NCI-H446 treated with DMSO at 0.1 percent for 48 hours (cell line): ENCODE results near the gene CYP46A1.
"Not testable (repeated sequence)": the region's sequence is repeated elsewhere in the genome, so short reads cannot be mapped to it uniquely, and the experiment has no call there.

ENCODE experiments used
- DNase-seq: peaks from one replicate; lab custom pipeline; 2025; lab: John Stamatoyannopoulos, UW

Gene CYP46A1

DNA sequence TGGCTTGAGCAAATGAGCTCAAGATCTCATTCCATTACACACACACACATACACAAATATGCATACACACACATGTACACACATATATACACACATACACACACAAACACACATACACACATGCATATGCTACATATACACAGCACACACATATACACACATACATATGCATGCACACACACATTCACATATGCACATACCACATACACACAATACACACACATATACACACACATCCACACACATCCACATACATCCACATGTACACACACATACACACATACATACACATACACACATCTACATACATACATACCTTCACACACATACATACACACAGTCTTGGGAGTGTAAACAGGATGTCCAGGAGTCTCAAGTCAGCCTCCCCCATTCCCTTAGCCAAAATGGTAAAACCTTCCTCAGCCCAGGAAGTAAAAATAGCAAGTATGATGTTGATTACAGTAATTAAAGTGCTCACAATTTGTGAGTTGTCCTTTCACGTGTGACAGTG, 26.4 kb upstream of the CYP46A1 start:
- no peak for DNase-seq

DNA sequence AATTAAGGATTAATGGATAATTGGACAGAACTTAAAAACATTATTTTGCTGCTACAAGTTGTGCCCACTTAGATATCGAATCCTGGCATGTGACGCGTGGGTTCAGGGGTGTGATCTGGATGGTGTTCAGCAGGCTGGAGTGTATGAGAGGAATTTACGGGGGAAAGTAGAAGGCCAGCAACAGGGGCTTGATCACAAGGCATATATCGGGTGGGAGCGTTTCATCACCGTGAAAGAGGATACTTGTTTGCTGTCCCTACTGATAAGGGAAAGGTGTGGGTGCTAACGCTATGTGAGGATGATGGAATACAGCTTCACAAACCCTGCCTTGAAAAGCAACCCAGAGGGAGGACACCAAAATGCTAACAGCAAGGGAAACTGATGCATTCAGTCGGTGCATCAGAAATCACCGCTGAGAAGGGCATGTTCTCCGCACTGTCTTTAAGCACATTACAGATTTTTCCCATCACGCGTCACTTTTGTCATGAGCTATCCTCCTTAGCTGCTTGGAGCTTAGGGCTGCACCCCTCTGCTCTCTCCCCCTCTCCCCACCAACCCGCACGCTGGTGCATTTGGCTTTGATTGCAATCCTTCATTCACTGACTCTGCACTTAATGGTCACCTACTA, 25.8 kb upstream of the CYP46A1 start:
- DNase-seq: no peak

DNA sequence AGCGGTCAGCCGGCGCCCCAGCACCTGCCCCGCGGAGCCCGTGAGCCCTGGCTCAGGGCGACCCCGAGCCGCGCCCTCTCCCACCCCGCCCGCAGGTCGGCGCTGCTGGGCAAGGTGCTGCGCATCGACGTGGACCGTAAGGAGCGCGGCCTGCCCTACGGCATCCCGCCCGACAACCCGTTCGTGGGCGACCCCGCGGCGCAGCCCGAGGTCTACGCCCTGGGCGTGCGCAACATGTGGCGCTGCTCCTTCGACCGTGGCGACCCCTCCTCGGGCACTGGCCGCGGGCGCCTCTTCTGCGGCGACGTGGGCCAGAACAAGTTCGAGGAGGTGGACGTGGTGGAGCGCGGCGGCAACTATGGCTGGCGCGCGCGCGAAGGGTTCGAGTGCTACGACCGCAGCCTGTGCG, 24.8 kb upstream of the CYP46A1 start:
- no peak for DNase-seq

DNA sequence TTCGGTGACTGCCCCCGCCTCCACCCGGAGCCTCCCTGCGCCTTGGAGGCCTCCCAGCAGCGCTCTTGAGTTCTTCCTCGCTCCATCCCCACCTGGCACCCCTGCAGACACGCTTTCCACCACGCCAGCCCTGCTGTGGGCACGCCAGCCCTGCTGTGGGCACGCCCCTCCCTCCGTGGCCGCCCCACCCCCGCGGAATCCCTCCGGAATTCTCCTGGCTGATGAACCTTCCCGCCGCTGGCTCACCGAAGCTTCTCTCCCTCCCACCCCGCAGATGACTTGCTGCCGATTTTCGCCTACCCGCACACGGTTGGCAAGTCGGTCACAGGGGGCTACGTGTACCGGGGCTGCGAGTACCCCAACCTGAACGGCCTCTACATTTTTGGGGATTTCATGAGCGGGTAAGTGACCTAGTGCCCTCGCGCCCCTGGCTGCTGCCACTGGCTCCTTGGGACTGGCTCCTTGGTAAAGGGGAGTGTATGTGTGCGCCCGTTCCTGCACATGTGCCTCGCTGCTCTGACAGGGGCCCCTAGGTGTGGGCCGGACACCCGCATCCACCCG, 24.0 kb upstream of the CYP46A1 start:
- no peak for DNase-seq

DNA sequence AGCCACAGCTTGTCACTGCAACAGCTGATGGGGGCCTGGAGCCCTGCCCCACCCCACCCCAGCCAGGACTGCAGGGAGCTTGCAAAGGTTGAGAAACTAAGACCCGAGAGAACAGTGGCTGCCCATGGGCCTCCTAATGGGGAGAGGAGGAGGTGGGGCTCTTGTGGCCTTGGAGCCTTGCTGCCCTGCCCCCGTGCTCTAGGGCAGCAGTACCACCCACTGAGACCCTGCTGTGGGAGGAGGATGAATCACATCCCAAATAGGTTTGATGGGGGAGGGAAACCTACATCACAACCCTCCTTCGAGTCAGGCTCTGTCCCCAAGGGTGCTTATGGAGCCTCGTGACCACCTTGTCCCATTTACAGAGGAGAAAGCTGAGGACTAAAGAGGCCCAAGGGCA, 23.3 kb upstream of the CYP46A1 start:
- no peak for DNase-seq

DNA sequence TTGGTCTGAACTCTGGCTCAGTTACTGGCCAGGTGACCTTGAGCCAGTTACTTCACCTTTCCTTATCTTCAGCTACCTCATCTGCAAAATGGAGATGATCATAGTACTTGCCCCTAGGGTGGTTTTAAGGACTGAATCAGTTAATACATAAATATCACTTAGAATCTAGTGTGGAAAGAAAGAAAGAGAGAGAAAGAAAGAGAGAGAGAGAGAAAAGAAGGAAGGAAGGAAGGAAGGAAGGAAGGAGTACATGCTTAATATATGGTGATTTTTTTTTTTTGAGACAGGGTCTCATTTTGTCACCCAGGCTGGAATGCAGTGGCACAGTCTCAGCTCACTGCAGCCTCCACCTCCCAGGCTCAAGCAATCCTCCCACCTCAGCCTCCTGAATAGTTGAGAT, 22.9 kb upstream of the CYP46A1 start:
- DNase-seq: not testable (repeated sequence)

DNA sequence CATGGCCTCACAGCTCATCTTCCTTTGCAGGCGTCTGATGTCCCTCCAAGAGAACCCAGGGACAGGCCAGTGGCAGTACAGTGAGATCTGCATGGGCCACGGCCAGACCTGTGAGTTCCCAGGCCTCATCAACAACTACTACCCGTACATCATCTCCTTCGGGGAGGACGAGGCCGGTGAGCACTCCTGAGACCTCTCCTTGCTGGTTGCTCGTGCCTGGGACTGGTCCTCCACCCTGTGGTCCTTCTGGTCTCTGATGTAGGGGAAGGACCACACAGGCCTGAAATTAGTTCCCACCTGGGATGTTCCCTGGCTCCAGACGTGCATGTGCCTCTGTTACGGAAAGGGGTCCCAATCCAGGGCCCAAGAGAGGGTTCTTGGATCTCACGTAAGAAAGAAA, 21.3 kb upstream of the CYP46A1 start:
- DNase-seq: no peak

DNA sequence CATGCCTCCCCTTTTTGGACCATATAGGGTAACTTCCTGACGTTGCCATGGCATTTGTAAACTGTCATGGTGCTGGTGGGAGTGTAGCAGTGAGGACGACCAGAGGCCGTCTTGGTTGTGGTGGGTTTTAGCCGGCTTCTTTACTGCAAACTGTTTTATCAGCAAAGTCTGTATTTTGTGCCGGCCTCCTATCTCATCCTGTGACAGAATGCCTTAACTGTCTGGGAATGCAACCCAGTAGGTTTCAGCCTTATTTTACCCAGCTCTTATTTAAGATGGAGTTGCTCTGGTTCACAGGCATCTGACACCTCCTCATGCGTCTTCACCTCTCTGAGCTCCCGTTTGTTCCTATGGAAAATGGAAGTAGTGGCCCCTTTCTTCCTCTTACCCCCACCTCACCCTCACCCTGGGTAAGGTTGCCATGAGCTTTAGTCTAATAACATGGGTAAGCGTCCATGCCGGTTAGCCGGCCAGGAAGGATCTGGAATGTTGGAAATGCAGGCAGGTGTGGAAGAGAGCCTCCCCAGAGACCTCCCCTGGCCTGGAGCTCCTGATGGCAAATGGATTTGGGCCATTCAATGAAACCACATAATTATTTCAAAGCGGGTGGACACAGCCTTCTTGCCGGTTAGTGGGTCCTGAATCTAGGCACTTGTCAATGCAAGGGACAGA, 20.6 kb upstream of the CYP46A1 start:
- no peak for DNase-seq

DNA sequence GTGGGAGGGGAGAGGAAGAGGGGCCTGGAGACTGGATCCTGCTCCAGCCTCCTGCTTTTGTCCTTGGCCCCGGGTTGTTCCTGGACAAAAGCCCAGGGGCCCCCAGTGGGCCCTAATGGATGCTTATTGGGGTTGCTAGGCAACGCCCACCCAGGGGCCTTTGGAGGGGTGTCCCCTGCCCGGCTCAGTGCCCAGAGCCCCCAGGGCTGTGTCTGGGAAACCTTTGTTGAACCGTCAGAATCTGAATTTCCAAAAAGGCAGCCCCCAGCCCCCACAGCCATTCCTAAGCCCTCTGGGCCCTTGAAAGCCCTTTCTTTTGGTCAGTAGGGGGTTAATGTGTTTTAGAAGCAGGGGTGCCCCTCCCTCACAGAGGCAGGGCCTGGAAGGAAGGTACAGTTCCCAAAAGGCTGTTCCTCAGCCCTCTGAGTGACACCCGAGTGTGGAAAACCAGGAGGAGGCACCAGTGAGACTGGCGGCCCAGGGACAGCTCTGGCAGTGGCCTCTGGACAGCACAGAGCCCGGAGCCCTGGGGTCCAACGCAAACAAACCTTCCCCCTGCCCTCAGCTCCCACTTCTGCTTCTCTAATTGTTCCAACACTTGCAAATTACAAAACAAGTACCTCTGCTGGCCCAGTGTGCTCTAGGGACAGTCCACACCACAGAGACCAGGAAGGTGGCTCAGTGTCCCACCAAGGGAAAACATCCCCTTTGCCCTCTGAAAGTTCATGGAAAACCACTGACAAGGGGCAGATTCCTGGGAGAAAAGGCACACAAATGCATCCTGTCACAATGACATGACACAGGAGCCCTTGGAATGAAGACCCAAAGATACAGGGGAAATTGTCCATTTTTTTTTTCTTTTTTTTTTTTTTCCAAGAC, 19.8 kb upstream of the CYP46A1 start:
- no peak for DNase-seq

DNA sequence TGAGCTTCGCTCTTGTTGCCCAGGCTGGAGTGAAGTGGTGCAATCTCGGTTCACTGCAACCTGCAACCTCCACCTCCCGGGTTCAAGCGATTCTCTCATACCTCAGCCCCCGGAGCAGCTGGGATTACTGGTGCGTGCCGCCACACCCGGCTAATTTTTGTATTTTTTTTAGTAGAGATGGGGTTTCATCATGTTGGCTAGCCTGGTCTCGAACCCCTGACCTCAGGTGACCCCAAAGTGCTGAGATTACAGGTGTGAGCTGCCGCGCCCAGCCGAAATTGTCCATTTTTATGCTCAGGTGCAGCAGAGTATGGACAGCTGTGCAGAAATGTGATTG, 19.2 kb upstream of the CYP46A1 start:
- no peak for DNase-seq

DNA sequence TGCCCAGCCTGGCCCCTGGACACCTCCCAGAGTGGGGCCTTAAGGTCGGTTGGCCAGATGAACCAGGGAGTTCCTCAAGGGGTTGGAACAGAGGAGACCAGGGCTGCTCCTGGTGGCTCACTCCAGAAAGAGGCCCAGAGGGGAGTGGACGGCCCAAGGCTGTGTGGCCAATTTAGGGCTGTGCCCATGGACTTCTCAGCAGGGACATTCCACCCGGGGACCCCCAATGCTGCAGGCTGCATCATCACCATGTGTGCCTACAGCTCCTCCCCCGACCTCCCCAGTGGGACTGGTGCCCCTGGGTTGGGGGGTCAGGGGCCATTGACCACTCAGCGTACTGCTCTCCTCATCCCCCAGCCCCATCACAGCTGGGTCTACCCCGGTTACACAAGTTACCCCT, 17.6 kb upstream of the CYP46A1 start:
- DNase-seq: no peak

DNA sequence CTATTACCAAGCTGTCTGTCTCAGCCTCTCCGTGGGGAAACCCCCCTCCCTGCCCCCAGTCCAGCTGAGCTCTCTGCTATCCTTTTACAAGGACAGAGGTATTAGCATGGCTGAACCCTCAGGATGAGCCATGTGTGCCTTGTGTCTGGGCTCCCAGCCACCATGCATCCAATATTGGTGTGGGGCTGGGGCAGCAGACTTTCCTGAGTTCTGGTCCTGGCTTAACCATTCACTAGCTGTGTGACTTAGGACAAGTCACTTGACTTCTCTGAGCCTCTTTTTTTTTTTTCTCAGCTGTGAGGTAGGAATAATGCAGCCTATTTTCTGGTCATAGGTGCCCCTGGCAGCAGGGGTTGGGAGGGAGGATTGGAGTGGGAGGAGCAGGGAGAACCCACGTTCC, 17.1 kb upstream of the CYP46A1 start:
- no peak for DNase-seq

DNA sequence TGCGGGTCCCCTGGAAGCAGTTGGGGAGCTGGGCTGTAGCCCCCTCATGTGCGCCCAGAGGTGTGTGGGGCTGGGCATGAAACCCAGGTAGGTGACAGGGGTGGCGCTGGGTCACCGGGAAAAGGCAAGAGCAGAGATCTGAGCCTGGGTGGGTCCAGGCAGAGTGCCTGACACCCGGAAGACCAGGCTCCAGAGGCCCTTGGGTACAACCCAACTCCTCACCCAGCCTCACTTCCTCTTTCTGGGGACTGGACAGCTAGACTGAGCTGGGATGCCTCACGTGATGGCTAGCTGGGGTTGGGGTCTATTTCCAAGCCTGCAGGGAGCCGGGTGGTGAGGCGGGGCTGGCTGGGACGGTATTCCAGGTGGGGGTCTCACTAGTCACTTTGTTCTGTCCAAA, 16.3 kb upstream of the CYP46A1 start:
- DNase-seq: no peak

DNA sequence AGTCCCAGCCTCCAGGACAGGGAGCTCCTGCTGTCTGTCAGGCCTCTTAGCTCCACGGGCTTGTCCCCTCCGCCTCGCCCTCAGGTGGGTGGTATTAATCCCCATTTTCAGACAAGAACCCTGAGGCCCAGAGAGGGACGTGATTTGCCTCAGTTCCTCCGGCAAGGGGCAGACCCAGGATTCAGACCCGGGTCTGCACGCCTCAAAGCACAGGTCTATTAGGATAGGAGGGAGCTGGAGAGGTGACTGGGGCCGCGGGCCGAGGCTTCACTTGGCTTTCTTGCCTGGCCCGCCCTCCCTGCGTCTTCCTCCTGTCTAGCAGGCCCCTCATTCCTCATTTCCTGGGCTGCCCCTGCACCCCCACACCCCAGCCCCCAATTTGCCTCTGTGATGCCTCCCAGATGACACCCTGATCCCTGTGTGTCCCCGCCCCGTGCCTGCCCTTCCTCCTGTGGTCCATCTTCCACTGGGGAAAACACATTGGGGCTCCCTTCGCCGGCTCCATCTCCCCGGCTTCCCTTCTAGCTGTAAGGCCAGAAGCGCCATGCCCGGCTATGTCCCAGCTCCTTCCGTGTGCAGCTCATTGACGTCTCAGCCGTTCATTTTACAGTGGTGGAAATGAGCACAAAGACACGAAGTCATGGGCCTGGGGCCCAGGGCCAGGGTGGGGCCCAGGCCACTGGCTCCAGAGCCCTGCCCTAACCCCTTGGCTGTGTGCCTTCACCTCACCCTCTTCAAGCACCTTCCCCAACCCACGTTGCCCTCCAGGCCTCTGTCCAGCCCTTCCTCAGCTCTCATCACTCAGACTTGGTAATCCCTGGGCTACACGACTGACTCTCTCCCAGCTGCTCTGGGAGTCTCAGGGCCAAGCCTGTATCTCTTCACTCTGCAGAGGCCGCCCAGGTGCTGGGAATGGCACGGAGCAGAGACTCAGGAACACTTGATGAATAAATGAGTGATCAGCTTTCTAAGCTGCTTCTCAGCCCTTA, 15.5 kb upstream of the CYP46A1 start:
- no peak for DNase-seq

DNA sequence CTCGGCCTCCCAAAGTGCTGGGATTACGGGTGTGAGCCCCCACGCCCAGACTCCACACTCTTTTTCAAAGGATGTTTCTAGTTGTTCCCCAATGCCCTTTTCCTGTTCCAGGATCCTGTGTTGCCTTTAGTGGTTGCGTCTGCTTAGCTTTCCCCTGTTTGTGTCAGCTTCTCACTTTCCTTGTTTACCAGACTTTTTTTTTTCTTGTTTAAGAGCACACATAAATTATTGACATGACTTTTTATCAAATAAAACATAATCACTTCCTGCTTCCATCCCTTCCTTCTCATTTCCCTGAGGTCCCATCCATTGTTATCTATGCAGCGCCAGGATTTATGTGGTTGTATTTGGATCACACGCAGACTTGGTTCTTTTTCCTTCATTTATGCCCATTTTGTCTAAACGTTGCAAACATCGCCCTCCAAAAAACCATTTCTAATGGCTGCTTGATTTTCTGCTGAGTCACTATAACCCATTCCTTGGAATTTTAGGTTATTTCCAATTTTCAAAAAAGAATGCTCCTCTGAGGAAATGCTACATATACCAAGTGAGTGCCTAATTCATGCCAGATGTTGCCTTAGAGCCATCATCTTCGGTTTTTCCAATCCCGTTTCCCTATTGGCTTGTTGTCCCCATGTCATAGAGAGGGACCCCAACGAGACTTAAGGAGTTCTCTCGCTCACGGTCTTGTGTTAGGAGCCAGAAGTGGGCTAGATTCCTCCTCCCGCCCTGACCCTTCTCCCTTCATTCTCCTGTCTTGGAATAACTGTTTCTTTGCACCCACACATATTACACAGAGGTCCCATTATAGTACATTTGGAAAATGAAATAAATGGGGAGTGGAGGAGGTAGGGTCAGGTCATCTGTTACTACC, 13.5 kb upstream of the CYP46A1 start:
- DNase-seq: no peak

DNA sequence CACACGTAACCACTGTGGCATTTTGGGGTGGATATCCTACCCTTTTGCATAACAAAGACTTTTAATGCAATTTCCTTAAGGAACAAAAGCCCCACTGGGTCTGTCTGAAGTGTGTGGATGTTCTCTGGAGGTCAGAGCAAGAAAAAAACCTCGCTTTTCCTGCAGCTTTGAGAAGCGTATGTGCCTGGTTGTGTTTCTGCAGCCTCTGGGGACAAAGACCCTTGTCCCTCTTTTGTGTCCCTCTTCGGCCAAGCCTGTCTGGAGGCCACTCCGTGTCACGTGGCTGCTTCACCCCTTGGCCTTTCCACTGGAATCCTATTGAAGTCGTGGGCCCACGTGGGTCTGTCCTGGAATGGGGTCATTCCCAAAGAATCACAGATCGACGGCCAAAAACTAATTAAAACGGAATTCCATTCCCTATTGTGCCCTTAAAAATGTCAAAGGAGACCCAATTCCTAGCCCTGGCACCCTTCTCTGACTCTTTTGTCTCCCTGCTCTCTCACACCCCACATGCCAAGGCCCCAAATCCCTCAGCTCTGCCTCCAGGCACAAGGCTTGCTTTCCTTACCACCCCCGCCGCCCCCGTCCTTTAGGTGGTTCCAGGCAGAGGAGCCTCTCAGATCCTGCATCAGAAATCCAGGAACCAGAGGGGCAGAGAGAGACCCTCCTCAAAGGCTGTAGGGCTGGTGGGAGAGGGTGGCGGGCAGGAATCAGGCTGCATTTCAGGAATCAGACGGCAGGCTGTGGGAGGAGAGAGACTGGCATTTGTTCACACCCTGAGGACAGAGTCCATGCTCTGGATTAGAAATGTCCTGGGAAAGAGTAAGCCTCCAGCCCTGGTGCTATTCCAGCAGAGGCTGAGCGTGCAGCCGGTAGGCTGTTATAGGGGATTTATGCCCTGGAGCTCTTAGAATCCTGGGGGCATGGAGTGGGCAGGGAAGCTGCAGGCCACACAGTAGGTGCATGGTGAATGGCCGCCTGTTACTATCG, 12.6 kb upstream of the CYP46A1 start:
- no peak for DNase-seq

DNA sequence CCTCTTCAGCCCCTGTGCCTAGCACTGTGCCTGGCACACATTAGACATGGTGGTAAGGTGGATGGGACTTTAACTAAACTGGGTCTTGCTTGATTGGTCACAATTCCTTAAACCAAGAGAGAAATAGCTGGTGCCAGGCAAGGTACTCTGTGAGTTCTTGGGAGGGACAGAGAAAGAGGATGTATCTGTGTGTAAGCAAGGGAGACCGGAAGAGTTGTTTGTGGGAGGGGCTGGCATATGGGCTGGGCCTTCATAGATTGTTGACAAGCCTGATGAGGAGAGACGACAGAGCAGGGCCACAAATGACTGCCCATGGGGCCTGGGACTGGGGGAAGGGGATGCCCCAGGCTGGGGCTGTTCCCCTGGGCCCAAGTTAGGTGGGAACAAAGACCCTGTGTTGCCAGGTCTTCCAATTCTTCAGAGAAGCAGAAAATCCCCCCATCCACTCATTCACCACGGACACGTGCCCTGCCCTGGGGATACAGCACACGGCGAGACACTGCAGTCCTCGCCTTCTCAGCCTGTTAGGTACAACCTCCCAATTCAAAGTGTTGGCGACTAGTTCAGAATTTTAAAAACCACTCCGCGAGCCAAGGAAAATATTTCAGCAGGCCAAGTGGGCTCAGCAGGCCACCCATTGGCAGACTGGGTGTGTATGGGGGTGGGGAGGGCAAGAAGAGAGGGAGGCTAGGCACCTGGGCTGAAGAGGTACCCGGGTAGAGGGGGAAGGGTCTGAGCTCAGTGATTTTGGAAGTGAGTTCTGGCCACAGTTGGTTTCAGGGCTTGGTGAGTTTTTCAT, 11.4 kb upstream of the CYP46A1 start:
- no peak for DNase-seq

DNA sequence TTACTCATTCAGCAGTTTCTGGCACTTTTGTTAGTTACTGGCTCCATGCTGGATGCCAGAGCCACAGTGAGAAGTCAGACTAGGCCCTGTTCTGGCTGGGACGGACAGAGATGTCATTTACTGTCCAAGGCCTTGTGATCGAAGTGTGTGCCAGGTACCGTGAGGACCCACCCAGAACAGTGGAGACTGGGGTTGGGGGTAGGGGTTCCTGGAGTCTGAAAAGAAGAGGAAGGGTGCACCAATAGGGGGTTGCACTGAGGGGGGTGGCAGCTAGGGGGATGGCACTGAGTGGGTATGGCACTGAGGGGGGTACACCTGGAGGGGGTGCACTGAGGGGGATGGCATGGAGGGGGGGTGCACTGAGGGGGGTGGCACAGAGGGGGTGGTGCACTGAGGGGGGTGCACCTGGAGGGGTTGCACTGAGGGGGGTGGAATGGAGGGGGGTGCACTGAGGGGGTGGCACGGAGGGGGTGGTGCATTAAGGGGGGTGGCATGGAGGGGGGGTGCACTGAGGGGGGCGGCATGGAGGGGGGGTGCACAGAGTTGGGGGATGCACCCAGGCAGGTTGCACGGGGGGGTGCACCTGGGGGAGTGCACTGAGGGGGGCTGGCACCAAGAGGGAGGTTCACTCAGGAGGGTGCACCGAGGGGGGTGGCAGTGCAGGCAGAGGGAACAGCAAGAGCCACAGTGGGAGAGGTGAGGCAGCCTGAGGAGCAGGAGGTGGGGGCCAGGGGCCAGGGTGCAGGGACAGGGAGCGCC, 10.6 kb upstream of the CYP46A1 start:
- no peak for DNase-seq
